CD4-positive, alpha-beta T cell treated with Interferon gamma for 1 hour (primary cell): ENCODE results near the gene KCTD17.
A peak's percentile ranks its signal among the peaks of the same experiment; 100 is the strongest.
"Not testable (repeated sequence)": the region's sequence is repeated elsewhere in the genome, so short reads cannot be mapped to it uniquely, and the experiment has no call there.

Experiments
- DNase-seq: peaks from one replicate; pipeline ENCODE4 v3.0.0-alpha.2; 2020

KCTD17 gene

DNA sequence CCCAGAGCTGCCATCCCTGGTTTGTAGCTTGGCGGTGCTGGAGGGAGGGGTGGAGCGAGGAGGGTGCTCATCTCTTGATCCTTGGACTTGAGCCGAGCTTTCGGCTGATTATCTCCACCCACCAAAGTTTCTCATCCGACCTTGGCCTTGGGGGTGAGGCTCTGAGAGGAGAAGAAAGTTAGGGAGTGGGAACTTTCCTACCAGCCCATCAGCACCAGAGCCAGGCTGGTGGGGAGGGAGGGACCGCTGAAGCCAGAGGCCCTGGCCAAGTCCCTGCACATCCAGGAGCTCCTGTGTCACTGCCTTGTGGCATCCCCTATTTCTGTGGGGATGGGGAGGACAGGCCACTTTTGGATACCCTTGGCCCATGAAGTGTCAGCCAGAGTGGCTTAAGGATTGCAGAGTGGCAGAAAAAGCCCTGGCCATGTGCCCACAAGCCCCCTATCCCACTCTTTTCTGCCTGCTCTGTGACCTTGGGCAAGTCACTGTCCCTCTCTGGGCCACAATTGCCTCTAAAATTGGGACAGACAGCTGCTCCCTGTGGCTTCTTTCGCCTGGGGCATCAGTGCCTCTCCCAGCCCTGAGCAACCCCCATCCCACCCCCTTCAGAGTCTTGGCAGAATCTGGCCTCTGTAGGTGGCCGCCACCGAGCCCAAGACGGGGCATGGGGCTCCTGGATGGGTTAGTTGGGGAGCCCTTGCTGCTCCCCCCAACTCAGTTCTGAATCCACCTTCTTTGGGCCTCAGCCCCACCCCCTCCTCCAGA lies 10.3 kb downstream of the KCTD17 start:
- no peak for DNase-seq

DNA sequence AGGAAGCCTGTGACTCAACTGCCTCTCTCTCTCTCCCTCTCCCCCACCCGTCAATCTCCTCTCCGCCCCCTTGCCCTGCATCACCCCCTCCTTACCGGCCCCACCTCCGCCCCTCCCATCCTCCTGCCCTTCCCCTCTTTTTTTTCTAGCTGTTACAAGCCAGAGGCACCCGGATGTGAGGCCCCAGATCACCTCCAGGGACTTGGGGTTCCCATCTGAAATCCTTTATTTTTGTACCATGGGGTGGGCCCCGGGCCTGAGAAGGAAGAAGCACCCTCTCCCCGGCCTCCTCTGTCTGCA lies 10.8 kb downstream of the KCTD17 start:
- DNase-seq, result no peak

DNA sequence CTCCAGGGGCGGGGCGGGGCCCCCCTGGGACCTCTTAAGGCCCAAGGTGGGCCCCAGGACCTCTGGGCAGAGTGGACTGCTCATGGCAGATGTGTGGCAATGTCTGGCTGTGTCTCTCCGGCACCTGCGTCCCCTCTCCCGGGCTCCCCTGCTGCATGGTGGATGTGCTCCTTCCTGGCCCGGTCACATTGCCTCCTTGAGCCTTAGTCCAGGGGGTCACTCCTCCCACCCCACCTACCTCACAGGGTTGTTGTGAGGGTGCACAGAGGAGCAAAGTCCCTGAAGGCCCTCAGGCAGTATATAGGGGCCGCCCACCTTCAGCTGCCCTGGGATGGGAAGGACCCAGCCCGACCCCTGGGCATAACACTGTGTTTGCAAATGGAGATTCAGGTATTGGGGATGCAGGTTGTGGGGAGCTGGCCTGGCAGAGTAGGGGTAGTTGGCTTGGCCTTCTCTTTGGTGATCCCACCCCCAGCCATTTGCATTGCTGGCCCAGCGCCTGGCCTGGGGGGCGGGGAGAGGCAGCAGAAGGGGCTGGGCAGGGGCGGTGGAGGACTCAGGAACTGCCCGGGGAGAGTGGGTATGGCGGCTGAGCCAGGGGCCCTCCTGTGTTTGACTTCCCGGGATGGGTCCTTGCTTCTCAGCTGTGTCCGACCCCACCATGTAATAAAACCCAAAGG lies 11.3 kb downstream of the KCTD17 start:
- no peak for DNase-seq

- no peak for DNase-seq
Measured at GRCh38 chr22:37063431-37064420, 12.2 kb downstream of the KCTD17 start.

DNA sequence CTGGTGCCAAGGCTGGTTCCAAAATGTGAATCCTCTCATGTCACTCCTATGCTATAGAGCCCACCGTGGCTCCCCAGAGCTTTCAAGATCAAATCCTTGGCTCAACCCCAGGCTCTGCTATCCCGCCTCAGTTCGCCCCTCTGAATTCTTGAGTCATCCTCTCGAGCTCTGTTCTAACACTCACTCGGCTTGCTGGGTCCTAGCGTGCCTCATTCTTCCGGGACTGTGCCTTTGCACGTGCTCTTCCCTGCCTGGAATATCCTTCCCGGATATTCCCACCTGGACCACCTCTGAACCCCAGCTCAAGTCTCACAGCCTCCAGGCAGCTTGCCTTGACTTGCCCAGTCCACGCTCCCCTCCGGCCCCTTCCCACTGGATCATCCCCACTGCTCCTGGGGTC lies 13.0 kb downstream of the KCTD17 start:
- DNase-seq, result no peak

DNA sequence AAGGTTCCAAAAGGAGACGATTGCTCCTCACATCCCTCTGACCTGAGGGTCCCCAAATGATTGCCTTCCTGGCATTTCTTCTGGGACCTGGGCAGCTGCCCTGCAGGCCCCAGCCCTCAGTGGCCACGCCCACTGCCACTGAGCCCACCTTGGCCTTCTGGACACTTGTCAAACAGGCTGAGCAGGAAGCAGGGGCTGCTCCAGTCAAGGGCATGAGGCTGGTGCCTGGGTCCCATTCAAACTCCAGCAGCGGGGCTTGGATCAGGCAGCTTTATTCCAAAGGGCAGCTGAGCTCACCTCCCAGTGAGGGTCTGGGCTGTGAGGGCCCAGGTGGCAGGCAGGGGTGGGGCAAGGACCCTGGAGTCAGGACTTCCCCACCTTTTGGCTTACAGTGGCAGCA lies 13.6 kb downstream of the KCTD17 start:
- DNase-seq, result no peak

GRCh38 chr22:37065961-37066360 lies 14.4 kb downstream of the KCTD17 start:
- no peak for DNase-seq

DNA sequence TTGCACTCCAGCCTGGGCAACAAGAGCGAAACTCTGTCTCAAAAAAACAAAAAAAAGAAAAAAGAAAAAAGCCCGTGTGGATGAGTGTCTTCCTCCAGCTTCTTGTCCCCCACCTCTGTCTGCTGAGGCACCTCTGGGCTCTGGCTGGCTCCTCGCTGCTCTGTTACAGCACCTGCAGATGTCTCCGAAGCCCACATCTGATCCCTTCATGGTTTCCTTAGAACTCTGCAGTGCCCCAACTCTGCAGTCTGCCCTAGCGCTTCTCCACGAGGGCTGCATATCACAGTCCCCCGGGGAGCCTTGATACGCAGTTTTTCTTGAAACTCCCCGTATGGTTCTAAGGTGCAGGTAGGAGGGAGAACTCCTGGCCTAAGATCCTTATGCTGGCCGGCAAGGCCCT lies 15.9 kb downstream of the KCTD17 start:
- DNase-seq, result no peak

DNA sequence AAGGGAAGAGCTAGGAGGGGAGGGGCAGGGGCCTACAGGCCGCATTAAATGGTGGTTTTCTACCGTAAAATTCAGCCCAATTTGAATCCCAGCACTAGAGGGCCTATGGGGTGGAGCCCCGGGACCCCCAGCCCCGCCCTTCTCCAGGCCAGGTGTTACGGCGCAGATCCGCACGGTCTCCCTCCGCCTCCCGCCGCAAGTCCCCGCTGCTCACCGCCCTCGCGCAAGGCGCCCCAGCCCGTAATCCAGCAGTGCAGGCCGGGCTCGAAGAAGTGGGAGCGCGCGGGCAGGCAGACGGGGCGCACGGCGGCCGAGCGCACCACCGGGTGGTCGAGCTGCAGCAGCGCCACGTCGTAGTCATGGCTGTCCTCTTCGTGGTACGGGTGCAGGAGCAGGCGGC lies 17.3 kb downstream of the KCTD17 start:
- no peak for DNase-seq

- no peak for DNase-seq
Measured at GRCh38 chr22:37069319-37069718, 17.8 kb downstream of the KCTD17 start.

GRCh38 chr22:37069719-37070118 lies 18.2 kb downstream of the KCTD17 start:
- no peak for DNase-seq

- DNase-seq, result no peak
Measured at GRCh38 chr22:37070334-37070733, 18.8 kb downstream of the KCTD17 start.

- DNase-seq, result no peak
Measured at GRCh38 chr22:37070744-37071143, 19.2 kb downstream of the KCTD17 start.

DNA sequence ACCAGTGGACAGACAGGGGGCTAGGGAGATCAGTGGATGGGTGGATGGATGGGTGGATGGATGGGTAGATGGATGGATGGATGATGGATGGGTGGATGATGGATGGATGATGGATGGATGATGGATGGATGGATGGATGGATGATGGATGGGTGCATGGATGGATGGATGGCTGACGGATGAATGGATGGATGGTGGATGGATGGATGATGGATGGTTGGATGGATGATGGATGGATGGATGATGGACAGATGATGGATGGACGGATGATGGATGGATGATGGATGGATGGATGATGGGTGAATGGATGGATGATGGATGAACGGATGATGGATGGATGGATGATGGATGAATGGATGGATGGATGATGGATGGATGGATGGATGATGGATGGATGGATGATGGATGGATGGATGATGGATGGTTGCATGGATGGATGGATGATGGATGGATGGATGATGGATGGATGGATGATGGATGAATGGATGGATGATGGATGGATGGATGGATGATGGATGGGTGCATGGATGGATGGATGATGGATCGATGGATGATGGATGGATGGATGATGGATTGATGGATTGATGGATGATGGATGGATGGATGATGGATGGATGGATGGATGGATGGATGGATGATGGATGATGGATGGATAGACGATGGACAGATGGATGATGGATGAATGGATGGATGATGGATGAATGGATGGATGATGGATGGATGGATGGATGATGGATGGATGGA lies 20.5 kb downstream of the KCTD17 start:
- not testable (repeated sequence) for DNase-seq

- DNase-seq, result no peak
Measured at GRCh38 chr22:37072673-37073072, 21.1 kb downstream of the KCTD17 start.

DNA sequence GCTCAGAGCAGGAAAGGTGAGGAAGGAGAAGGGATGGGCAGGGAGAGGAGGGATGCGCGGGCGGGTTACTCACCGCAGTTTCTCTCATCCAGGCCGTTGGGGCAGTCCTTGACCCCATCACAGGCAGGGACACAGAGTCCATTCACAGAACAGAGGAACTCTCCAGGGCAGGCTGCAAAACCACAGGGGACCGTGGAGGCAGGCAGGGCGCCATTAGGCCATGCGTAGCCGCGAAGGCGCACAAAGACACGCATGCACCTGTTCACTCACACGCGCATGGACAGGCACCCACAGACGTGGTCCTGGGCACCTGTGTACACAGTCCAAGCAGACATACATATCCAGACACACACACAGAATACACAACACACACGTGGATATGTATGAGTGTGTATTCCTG lies 23.0 kb downstream of the KCTD17 start:
- DNase-seq, result no peak

GRCh38 chr22:37075046-37075445 lies 23.5 kb downstream of the KCTD17 start:
- DNase-seq, result no peak

- DNase-seq, result no peak
Measured at GRCh38 chr22:37075822-37076433, 24.4 kb downstream of the KCTD17 start.

DNA sequence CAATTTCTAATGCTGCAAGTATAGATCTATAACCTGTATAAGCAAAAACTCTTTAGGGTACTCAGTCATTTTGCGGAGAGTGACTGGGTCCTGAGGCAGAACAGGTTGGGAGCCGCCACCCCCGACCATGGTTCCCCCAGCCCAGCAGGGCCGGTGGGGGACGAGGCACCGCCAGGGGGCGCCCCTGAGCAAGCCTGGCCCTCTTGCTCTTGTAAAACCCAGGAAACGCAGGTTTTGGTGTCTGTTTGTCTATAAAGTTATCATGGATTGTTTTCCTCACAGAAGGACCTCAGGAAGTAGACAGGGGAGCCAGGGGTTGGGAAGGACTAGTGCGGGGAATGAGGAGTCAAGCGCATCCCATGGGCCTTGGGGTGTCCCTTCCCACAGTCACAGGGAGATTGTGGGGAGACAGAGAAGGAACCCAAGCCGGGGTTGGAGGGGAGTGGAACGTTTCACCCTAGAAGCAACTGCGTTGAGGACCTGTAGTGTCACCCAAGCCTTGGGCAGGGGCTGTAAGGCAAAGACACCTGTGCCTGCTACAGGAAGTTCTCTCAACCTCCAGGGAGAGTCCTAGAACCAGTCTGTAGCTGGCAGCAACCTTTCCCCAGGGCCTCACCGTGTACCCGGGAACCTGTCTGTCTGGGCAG lies 26.4 kb downstream of the KCTD17 start:
- DNase-seq, result peak; percentile 70

- DNase-seq, result no peak
Measured at GRCh38 chr22:37079158-37079557, 27.6 kb downstream of the KCTD17 start.

DNA sequence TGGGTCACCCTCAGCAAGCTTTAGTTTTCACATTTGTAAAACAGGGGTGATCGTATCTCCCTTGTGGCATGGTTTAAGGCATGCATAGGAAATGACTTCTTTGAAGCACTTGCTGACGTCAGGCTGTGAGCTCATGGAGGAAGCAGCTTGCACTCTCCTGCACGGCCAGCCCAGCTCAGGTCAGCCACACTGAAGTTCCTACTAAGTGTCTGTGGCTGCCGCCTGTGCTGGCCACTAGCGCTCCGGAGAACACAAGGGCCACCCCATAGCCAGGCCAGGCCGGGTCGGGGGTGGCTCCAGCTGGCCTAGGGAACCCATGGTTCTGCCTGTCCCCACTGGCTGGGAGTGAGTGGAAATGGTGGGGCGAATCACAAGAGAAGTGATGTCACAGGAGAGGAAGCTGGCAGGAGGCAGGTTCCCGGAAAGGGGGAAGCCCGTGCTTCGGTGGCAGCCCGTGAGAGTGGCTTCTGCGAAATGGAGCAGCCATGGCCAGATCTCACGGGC lies 28.2 kb downstream of the KCTD17 start:
- DNase-seq, result peak; percentile 82

DNA sequence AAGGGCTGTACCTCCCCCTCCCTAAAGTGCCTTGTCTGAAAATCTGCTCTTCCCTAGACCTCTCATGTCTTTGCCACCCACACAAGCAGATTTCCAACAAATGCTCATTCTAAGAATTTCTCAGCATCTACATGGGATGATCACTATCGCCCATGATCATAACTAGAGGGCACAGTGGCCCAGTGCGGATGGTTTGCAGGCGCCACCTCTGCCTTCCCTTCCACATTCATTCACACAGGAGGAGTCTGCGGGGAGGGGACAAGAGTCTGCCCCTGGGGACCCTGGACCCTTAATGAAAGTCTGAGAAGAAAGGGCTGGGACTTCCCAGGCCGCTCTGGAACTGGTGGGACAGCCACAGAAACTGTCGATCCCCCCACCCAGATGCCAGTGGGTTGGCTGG lies 28.9 kb downstream of the KCTD17 start:
- DNase-seq, result no peak
